Colonic mucosa (tissue), 4 donors: ENCODE measurements around the gene REC8. TPM values are rescaled to one million over a fixed set of nuclear protein-coding genes. Genes with fewer than 3 reads are reported as not detected.

Source experiments
- DNase-seq: peaks from one replicate; pipeline ENCODE4 v3.0.0-alpha.2; 2020
- H3K27ac ChIP-seq: fragments of 200-600 bp; one replicate; pipeline ENCODE4 v1.8.0; 2021
- H3K27me3 ChIP-seq: fragments of 200-600 bp; one replicate; pipeline ENCODE4 v1.8.0; 2021
- H3K36me3 ChIP-seq: fragments of 200-600 bp; one replicate; pipeline ENCODE4 v1.8.0; 2021
- H3K4me1 ChIP-seq: fragments of 200-600 bp; one replicate; pipeline ENCODE4 v1.8.0; 2021; ENCODE audit warnings: mild to moderate bottlenecking
- H3K4me3 ChIP-seq: fragments of 200-600 bp; one replicate; pipeline ENCODE4 v1.8.0; 2021
- H3K9ac ChIP-seq, 2 donors: one replicate each; pipeline ENCODE4 v1.7.0; 2013; ENCODE audit warnings: control low read depth in 2 of 2, low read depth in 2 of 2, low read length in 2 of 2
- H3K9me3 ChIP-seq: fragments of 200-600 bp; one replicate; pipeline ENCODE4 v1.8.0; 2021
- intact Hi-C: fragments of 100-400 bp; cut with DNase I; formaldehyde crosslinking; loops from one replicate; pipeline ENCODE4 v1.14.1; 2022
- total RNA-seq, 2 donors: library from RNA; stranded (reverse); fragmentation: NEBNext Ultra II Directional in 1 of 2; extraction: Animal tissue kit (Norgen Biotek cat#: 25700) in 1 of 2; gene quantifications; one replicate each; pipeline ENCODE4 v1.2.1, GENCODE V29; 2021
- TF ChIP-seq, protein P1 (sequence below): fragments of 200-600 bp; IDR thresholded peaks from one replicate; pipeline ENCODE4 v1.8.0; 2022; ENCODE audit warnings: antibody characterized with exemption, mild to moderate bottlenecking
- donor health status: healthy.
- donor health status: DM: no; HTN: no; CAD: no.
- donor health status: DM: no; HTN: no; CAD: no.

REC8 gene
- total RNA-seq, 2 donors from 2014 or later: 5.1 TPM

DNA sequence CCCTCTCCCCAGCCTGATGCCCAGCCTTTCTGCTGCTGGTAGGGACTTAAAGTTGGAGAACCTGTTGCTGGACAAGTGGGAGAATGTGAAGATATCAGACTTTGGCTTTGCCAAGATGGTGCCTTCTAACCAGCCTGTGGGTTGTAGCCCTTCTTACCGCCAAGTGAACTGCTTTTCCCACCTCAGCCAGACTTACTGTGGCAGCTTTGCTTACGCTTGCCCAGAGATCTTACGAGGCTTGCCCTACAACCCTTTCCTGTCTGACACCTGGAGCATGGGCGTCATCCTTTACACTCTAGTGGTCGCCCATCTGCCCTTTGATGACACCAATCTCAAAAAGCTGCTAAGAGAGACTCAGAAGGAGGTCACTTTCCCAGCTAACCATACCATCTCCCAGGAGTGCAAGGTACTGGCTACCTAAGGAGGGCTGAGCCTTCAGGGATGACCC lies 35.2 kb downstream of the REC8 start:
- no peaks in the 10 kb centered on the region for H3K27me3 ChIP-seq
- H3K4me1 ChIP-seq: no peaks in the 10 kb centered on the region
- no peaks in the 10 kb centered on the region for H3K9me3 ChIP-seq
- no peak for DNase-seq
- H3K4me3 ChIP-seq: no peak overlapping the region
- H3K36me3 ChIP-seq: no peaks in the 10 kb centered on the region
- TF ChIP-seq, protein P1, sequence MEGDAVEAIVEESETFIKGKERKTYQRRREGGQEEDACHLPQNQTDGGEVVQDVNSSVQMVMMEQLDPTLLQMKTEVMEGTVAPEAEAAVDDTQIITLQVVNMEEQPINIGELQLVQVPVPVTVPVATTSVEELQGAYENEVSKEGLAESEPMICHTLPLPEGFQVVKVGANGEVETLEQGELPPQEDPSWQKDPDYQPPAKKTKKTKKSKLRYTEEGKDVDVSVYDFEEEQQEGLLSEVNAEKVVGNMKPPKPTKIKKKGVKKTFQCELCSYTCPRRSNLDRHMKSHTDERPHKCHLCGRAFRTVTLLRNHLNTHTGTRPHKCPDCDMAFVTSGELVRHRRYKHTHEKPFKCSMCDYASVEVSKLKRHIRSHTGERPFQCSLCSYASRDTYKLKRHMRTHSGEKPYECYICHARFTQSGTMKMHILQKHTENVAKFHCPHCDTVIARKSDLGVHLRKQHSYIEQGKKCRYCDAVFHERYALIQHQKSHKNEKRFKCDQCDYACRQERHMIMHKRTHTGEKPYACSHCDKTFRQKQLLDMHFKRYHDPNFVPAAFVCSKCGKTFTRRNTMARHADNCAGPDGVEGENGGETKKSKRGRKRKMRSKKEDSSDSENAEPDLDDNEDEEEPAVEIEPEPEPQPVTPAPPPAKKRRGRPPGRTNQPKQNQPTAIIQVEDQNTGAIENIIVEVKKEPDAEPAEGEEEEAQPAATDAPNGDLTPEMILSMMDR: no peak
- H3K27ac ChIP-seq: no peak overlapping the region
- H3K9ac ChIP-seq: no peak overlapping the region
- intact Hi-C loops: no loop called here

DNA sequence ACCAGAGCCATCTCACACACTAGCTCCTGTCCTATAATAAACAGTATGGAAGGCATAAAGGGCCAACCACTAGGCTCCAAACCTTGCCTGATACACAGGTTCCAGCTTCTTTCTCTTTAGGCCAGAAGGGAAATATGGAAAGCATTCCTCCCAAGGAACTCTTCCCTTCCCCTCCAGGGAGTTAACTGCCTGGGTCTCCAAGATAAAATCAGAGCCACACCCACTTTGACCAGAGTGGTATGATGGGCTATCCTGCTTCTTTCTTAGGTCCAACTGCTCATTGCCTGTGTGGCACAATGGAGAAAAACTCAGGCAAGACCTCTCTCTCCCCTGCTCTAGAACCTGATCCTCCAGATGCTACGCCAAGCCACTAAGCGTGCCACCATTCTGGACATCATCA lies 35.7 kb downstream of the REC8 start:
- intact Hi-C loops: no loop called here
- Histone ChIP-seq H3K4me3 (no peak overlapping the region), H3K36me3 (no peaks in the 10 kb centered on the region), H3K9ac (no peak overlapping the region), H3K4me1 (no peaks in the 10 kb centered on the region), H3K27ac (no peak overlapping the region), H3K9me3 (no peaks in the 10 kb centered on the region), H3K27me3 (no peaks in the 10 kb centered on the region)
- TF ChIP-seq, protein P1: no peak
- no peak for DNase-seq

DNA sequence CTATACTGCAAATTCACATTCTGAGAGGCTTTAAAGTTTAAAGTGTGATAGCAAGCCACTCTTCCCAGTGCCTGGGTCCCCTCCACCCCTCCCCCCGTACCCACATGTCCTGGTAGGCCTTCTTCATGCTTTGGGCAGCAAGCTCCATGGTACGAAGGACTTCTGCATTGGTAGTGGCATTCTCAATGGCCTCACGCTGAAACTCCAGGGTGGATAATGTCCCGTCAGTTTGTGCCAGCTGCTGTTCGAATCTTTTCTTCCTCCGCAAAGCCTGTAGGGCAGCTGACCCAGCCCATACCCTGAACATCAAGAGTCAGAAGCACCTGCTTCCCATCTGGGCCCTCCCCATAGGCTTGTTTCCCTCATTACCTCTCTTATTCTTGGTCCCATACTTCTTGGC lies 39.4 kb downstream of the REC8 start:
- Histone ChIP-seq H3K27ac (no peak overlapping the region), H3K36me3 (no peaks in the 10 kb centered on the region), H3K4me1 (peaks cover 5% of the 10 kb centered on the region), H3K4me3 (no peak overlapping the region), H3K9ac (no peak overlapping the region), H3K9me3 (no peaks in the 10 kb centered on the region), H3K27me3 (no peaks in the 10 kb centered on the region)
- DNase-seq: no peak
- intact Hi-C loops: no loop called here
- TF ChIP-seq, protein P1: no peak

DNA sequence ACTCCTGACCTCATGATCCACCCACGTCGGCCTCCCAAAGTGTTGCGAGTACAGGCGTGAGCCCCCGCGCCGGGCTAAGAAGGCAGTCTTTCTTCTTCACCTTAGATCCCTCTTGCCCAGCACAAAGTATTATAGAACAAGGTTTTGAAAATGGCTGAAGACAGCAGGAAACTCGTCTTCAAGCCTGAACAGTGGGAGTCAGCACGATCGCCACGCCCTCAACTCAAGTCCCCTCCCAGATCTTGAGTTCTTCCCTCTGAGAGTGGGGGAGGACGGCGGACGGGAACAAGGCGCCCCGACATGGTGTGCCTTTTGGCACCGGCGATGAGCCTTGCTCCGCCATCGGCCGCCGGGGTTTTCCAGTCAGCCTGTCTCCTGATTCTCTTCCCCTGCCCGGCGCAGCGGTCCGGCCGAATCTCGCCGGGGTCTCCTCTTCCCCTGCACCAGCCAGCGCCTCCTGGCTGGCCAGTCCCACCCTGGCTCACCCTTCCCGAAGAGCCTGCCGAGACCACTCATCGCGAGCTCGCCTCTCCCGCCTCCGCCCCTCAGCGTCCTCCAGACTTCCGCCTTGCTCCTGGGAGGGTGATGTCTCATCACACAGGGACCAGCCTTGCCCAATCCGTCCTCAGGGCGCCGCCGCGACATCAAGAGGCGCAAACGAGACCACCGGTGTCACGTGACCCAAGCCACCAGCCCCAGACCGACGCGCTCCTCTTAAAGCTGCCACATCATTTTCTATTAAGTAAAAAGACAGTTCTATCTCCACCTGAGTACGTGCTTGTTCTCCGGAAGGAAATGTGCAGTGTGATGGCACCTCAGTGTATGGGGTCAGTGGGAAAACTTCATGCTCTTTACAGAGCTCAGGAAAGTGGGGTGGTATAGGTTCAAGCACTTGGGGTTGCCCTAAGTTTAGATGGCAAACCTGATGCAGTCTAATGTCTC lies 41.3 kb downstream of the REC8 start, which contains the start of gene CHMP4A:
Gene CHMP4A (minus strand): TSS at position 565 of the 942 bp plus-strand sequence. CDS start 49 bp downstream, at position 516.
- peaks cover 5% of the 10 kb centered on the region for H3K4me1 ChIP-seq
- TF ChIP-seq, protein P1: no peak
- intact Hi-C loops: no loop called here
- DNase-seq: peak; percentile 97
- H3K27me3 ChIP-seq: no peaks in the 10 kb centered on the region
- H3K9ac ChIP-seq: peak within 1 kb of the TSS; percentile 71 to 93
- H3K36me3 ChIP-seq: no peaks in the 10 kb centered on the region
- H3K27ac ChIP-seq: peak within 1 kb of the TSS; percentile 98
- peak within 1 kb of the TSS; percentile 68 for H3K4me3 ChIP-seq
- no peaks in the 10 kb centered on the region for H3K9me3 ChIP-seq

DNA sequence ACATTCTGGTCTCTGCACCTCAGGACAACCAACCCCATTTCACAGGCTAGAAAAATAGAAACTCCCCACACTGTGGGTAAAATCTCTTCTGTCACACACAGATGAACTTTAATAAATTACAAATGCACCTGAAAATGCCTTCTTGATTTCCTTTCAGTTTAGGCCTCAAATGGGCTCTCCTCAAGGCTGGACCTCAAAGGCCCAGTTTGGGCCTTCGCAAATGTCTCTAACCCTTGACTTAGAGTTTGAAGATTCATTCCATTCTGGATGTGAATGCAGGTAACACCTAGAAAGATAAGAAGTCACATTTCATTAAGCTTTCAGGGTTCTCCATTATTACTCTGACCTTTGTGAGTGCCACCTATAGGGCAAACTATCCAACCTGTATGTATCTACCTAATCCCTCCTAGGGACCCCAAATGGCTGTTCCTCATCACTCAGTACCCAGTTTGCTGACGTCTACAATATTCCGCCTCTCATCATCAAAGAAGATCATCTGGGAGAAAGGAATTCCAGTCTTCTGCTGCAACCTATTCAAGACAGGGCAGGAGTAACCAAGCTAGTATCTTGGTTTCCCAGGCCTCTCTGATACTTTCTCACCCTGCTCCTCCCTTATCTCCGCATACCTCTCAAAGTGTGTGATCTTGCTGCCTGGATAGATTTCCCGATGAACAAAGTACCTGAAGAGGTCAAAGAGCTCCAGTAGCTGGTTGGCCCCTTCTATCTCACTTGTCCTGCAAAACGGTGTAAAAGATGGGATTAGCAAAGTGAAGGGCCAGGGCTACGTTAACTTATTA lies 42.2 kb downstream of the REC8 start:
- peak overlapping the region; percentile 98 for H3K27ac ChIP-seq
- no peaks in the 10 kb centered on the region for H3K9me3 ChIP-seq
- DNase-seq: no peak
- H3K27me3 ChIP-seq: no peaks in the 10 kb centered on the region
- H3K36me3 ChIP-seq: no peaks in the 10 kb centered on the region
- intact Hi-C loops: no loop called here
- TF ChIP-seq, protein P1: no peak
- peaks cover 5% of the 10 kb centered on the region for H3K4me1 ChIP-seq
- peak overlapping the region in 1 of 2 donors; percentile 93 for H3K9ac ChIP-seq
- H3K4me3 ChIP-seq: peak overlapping the region; percentile 68
